GM12878 (cell line): ENCODE results near the gene CLCNKB. TPM values are rescaled to one million over a fixed set of nuclear protein-coding genes. Genes with fewer than 3 reads are reported as not detected.

Source experiments
- ATAC-seq: fragments of 200-7000 bp; cut with Tn5 transposase; 3 replicates; pipeline ENCODE4 v1.9.1; 2020; ENCODE audit warnings: mild to moderate bottlenecking, moderate library complexity
- BruUV-seq: library from RNA; stranded (reverse); fragments of 400-500 nt; replicated peaks from 2 replicates; lab custom pipeline; 2021; lab: Mats Ljungman, UMichigan
- CTCF ChIA-PET: fragments of 300-600 bp; sonication (Branson Sonifier 250); formaldehyde crosslinking; extraction: SDS; loops from one replicate; lab custom pipeline; 2021; ENCODE audit warnings: inconsistent platforms; lab: Yijun Ruan, JAX
- POLR2A ChIA-PET: fragments of 350-600 bp; formaldehyde crosslinking; extraction: SDS; loops from one replicate; lab custom pipeline; 2021; ENCODE audit warnings: inconsistent platforms; lab: Charles Lee
- RAD21 ChIA-PET: fragments of 300-600 bp; sonication (Branson Sonifier 250); formaldehyde crosslinking; loops from one replicate; lab custom pipeline; 2023; ENCODE audit warnings: antibody characterized with exemption; ENCODE audit not compliant: unreplicated experiment; lab: Charles Lee
- SMC1A ChIA-PET: fragments of 300-600 bp; sonication (Branson Sonifier 250); formaldehyde crosslinking; loops from one replicate; lab custom pipeline; 2023; ENCODE audit not compliant: unreplicated experiment, uncharacterized antibody; lab: Charles Lee
- DNase-seq: peaks from one replicate; pipeline ENCODE4 v3.0.0-alpha.2; 2011; ENCODE audit warnings: low read depth, low spot score
- FAIRE-seq: peaks from 3 replicates; lab custom pipeline; 2011; peaks lifted over from hg19 to GRCh38; lab: Jason Lieb, UNC
- H2AFZ ChIP-seq: 2 replicates; pipeline ENCODE4 v1.6.0; 2011; ENCODE audit warnings: low read depth, low read length, control low read depth; ENCODE audit not compliant: control insufficient read depth
- H3K27ac ChIP-seq: 2 replicates; pipeline ENCODE4 v1.5.1; 2011; ENCODE audit warnings: control low read depth; ENCODE audit not compliant: control insufficient read depth, insufficient read depth
- H3K27me3 ChIP-seq, 2 experiments: replicated peaks in 1 of 2; 2 replicates each; pipeline versions ENCODE4 v1.6.0 to v1.6.1; 2011; ENCODE audit warnings: low read length in 1 of 2; ENCODE audit not compliant: control insufficient read depth in 2 of 2, insufficient read depth in 2 of 2
- H3K36me3 ChIP-seq, 2 experiments: 2 replicates each; pipeline ENCODE4 v1.5.1; 2011; ENCODE audit warnings: low read length in 1 of 2; ENCODE audit not compliant: control insufficient read depth in 2 of 2, insufficient read depth in 2 of 2
- H3K4me1 ChIP-seq: 2 replicates; pipeline ENCODE4 v1.6.1; 2011; ENCODE audit warnings: mild to moderate bottlenecking, low read length, moderate library complexity, mixed read lengths; ENCODE audit not compliant: control insufficient read depth, insufficient read depth
- H3K4me2 ChIP-seq: 2 replicates; pipeline ENCODE4 v1.6.0; 2011; ENCODE audit warnings: control low read depth; ENCODE audit not compliant: control insufficient read depth, insufficient read depth
- H3K4me3 ChIP-seq: fragments of 200-600 bp; sonication (generic); 2 replicates; pipeline ENCODE4 v1.5.1; 2016
- H3K79me2 ChIP-seq: 2 replicates; pipeline ENCODE4 v1.6.0; 2011; ENCODE audit warnings: low read length; ENCODE audit not compliant: control insufficient read depth, insufficient read depth
- H3K9ac ChIP-seq: 2 replicates; pipeline ENCODE4 v1.8.0; 2011; ENCODE audit warnings: low read length, control low read depth, mixed read lengths; ENCODE audit not compliant: control insufficient read depth, insufficient read depth
- H3K9me3 ChIP-seq: replicated peaks from 3 replicates; pipeline ENCODE4 v1.5.1; 2011; ENCODE audit warnings: mild to moderate bottlenecking, low read length; ENCODE audit not compliant: control insufficient read depth, insufficient read depth
- H4K20me1 ChIP-seq: 2 replicates; pipeline ENCODE4 v1.6.0; 2011; ENCODE audit not compliant: control insufficient read depth, insufficient read depth
- WRNIP1 ChIP-seq: IDR thresholded peaks from 2 replicates; pipeline ENCODE4 v1.6.1; 2011; ENCODE audit warnings: low read depth, low read length, improper control_type of control experiment, borderline replicate concordance
- WGBS: methylation state at CpG from one replicate; pipeline ENCODE4 v1.1.6; 2016; ENCODE audit warnings: low lambda C conversion rate; ENCODE audit not compliant: insufficient replicate concordance, insufficient coverage; ENCODE audit errors: missing lambda C conversion rate; 5-methylcytosine and 5-hydroxymethylcytosine counted together
- in situ Hi-C: fragments of 300-500 bp; cut with MboI; formaldehyde crosslinking; loops from 9 replicates; pipeline ENCODE4 v1.14.3; 2018; ENCODE audit warnings: mixed read lengths
- intact Hi-C: fragments of 100-400 bp; cut with micrococcal nuclease; formaldehyde crosslinking; loops from one replicate; pipeline ENCODE4 v1.14.2; 2022; ENCODE audit not compliant: unreplicated experiment
- polyA plus RNA-seq, 11 experiments: library from polyadenylated mRNA; depleted of rRNA in 4 of 11; unstranded in 6 of 11; stranded (reverse) in 5 of 11; fragments of >200 nt; fragmentation: Nextera tagmentation in 4 of 11; fragmentation: Illumina TruSeq in 1 of 11; extraction: Ambion mirVana in 4 of 11; extraction: Trizol in 1 of 11; gene quantifications; 1 replicate in 1 of 11; 2 replicates in 10 of 11; pipeline versions ENCODE4 v1.2.1 to v1.2.3, GENCODE V29; 2011 to 2016; ENCODE audit warnings: inconsistent platforms in 2 of 11, missing spikeins in 2 of 11, low read depth in 1 of 11
- total RNA-seq, 4 experiments: library from RNA; depleted of rRNA in 3 of 4; stranded (reverse); fragments of >200 nt in 3 of 4; fragmentation: Illumina TruSeq in 1 of 4; extraction: Trizol in 1 of 4; gene quantifications; 2 replicates each; pipeline versions ENCODE4 v1.2.1 to v1.2.3, GENCODE V29; 2013 to 2021
- TF ChIP-seq, protein P1 (sequence below): fragments of 450-650 bp; IDR thresholded peaks from 2 replicates; pipeline ENCODE4 v1.6.1; 2017; ENCODE audit warnings: mild to moderate bottlenecking
- TF ChIP-seq, protein P2 (sequence below): fragments of 450-650 bp; IDR thresholded peaks from 2 replicates; pipeline ENCODE4 v1.6.1; 2016; ENCODE audit warnings: mild to moderate bottlenecking, moderate library complexity, borderline replicate concordance
- TF ChIP-seq, protein P3 (sequence below): IDR thresholded peaks from 2 replicates; pipeline ENCODE4 v1.6.1; 2011; ENCODE audit warnings: low read depth, low read length, improper control_type of control experiment, borderline replicate concordance

Gene CLCNKB
- total and polyA plus RNA-seq, 10 of the 15 experiments (the other 5 are each of a cell fraction or from before 2014, with no cell fraction given), result 0.05 TPM; not detected in 9

DNA sequence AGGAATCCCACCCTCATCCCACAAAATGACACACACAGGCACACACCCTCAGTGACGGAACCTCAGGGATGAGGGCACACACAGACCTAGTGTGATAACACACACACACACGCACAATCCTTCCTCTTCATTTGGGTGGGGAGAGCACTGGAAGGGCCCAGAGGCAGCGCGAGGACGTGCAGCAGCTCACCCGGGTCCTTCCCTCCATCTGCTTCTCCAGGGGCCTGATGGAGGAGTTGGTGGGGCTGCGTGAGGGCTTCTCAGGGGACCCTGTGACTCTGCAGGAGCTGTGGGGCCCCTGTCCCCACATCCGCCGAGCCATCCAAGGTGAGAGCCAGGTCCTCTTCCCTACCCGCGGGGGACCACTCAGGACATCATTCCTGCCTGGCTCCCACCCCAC, 21.2 kb upstream of the CLCNKB start:
- no TSS peak for BruUV-seq
- in situ Hi-C loops, result no loop called here
- Histone ChIP-seq H3K79me2 (no peaks in the 10 kb centered on the region), H3K27ac (no peak overlapping the region), H4K20me1 (no peaks in the 10 kb centered on the region), H3K4me2 (no peak overlapping the region), H3K4me3 (no peak overlapping the region), H3K27me3 (peaks cover 0 to 2% of the 10 kb centered on the region in 2 experiments; a peak in 2 of 4 replicates), H3K36me3 (no peaks in the 10 kb centered on the region), H3K4me1 (no peaks in the 10 kb centered on the region), H3K9me3 (no peaks in the 10 kb centered on the region), H3K9ac (no peak overlapping the region), H2AFZ (no peak overlapping the region)
- TF ChIP-seq WRNIP1, result no peak
- TF ChIP-seq, protein P1, sequence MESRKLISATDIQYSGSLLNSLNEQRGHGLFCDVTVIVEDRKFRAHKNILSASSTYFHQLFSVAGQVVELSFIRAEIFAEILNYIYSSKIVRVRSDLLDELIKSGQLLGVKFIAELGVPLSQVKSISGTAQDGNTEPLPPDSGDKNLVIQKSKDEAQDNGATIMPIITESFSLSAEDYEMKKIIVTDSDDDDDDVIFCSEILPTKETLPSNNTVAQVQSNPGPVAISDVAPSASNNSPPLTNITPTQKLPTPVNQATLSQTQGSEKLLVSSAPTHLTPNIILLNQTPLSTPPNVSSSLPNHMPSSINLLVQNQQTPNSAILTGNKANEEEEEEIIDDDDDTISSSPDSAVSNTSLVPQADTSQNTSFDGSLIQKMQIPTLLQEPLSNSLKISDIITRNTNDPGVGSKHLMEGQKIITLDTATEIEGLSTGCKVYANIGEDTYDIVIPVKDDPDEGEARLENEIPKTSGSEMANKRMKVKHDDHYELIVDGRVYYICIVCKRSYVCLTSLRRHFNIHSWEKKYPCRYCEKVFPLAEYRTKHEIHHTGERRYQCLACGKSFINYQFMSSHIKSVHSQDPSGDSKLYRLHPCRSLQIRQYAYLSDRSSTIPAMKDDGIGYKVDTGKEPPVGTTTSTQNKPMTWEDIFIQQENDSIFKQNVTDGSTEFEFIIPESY, result no peak
- TF ChIP-seq, protein P2, sequence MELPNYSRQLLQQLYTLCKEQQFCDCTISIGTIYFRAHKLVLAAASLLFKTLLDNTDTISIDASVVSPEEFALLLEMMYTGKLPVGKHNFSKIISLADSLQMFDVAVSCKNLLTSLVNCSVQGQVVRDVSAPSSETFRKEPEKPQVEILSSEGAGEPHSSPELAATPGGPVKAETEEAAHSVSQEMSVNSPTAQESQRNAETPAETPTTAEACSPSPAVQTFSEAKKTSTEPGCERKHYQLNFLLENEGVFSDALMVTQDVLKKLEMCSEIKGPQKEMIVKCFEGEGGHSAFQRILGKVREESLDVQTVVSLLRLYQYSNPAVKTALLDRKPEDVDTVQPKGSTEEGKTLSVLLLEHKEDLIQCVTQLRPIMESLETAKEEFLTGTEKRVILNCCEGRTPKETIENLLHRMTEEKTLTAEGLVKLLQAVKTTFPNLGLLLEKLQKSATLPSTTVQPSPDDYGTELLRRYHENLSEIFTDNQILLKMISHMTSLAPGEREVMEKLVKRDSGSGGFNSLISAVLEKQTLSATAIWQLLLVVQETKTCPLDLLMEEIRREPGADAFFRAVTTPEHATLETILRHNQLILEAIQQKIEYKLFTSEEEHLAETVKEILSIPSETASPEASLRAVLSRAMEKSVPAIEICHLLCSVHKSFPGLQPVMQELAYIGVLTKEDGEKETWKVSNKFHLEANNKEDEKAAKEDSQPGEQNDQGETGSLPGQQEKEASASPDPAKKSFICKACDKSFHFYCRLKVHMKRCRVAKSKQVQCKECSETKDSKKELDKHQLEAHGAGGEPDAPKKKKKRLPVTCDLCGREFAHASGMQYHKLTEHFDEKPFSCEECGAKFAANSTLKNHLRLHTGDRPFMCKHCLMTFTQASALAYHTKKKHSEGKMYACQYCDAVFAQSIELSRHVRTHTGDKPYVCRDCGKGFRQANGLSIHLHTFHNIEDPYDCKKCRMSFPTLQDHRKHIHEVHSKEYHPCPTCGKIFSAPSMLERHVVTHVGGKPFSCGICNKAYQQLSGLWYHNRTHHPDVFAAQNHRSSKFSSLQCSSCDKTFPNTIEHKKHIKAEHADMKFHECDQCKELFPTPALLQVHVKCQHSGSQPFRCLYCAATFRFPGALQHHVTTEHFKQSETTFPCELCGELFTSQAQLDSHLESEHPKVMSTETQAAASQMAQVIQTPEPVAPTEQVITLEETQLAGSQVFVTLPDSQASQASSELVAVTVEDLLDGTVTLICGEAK, result no peak
- TF ChIP-seq, protein P3, sequence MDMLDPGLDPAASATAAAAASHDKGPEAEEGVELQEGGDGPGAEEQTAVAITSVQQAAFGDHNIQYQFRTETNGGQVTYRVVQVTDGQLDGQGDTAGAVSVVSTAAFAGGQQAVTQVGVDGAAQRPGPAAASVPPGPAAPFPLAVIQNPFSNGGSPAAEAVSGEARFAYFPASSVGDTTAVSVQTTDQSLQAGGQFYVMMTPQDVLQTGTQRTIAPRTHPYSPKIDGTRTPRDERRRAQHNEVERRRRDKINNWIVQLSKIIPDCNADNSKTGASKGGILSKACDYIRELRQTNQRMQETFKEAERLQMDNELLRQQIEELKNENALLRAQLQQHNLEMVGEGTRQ, result no peak
- no peak for DNase-seq
- ChIA-PET POLR2A (no interaction called here), CTCF (interaction anchor here (6.4 kb wide), 1 partner anchor 14 kb away, joined by 36 read pairs; no protein-coding TSS in a partner anchor), RAD21 (interaction anchor here (1.3 kb wide), 1 partner anchor 10 kb away, joined by 4 read pairs; no protein-coding TSS in a partner anchor), SMC1A (no interaction called here)
- no peak for FAIRE-seq
- intact Hi-C loops, result no loop called here
- ATAC-seq, result no peak
- 37% methylated on average over 11 of the region's 11 CpGs for WGBS
